HUDEP-2 (cell line): ENCODE data around the gene DUSP14.

ENCODE experiments used
- DNase-seq, 76 experiments: peaks; one replicate each; lab custom pipeline; 2025; ENCODE audit not compliant: unreplicated experiment in 76 of 76; lab: John Stamatoyannopoulos, UW

Gene DUSP14

GRCh38 chr17:37512442-37513068 is 22.9 kb downstream of the DUSP14 start:
- no peak for DNase-seq

- DNase-seq: no peak
These were observed 24.0 kb downstream of the DUSP14 start for GRCh38 chr17:37513711-37514110.

GRCh38 chr17:37516127-37516571 is 26.5 kb downstream of the DUSP14 start:
- DNase-seq: no peak

- DNase-seq: no peak
These were observed 28.2 kb downstream of the DUSP14 start for GRCh38 chr17:37517881-37518280.

- peak in 13 of 76 experiments; percentile 2 to 27 (median 5) for DNase-seq
These were observed 29.1 kb downstream of the DUSP14 start for GRCh38 chr17:37518826-37519225.

GRCh38 chr17:37519251-37519985 is 29.7 kb downstream of the DUSP14 start:
- DNase-seq: peak in 5 of 76 experiments; percentile 0 to 11 (median 9)

GRCh38 chr17:37520174-37520573 is 30.5 kb downstream of the DUSP14 start:
- DNase-seq: peak in 1 of 76 experiments; percentile 3

- DNase-seq: no peak
These were observed 32.1 kb downstream of the DUSP14 start for GRCh38 chr17:37521821-37522220.

GRCh38 chr17:37523715-37524219 is 34.1 kb downstream of the DUSP14 start:
- DNase-seq: no peak

- peak in 22 of 76 experiments; percentile 0 to 45 (median 12) for DNase-seq
These were observed 37.7 kb downstream of the DUSP14 start for GRCh38 chr17:37527249-37527851.

- no peak for DNase-seq
These were observed 40.7 kb downstream of the DUSP14 start for GRCh38 chr17:37530420-37530819.

GRCh38 chr17:37532756-37533155 is 43.1 kb downstream of the DUSP14 start:
- DNase-seq: no peak

GRCh38 chr17:37535906-37536305 is 46.2 kb downstream of the DUSP14 start:
- no peak for DNase-seq

GRCh38 chr17:37538981-37539659 is 49.4 kb downstream of the DUSP14 start:
- no peak for DNase-seq

GRCh38 chr17:37541880-37542660 is 52.4 kb downstream of the DUSP14 start:
- DNase-seq: no peak

GRCh38 chr17:37543637-37544052 is 54.0 kb downstream of the DUSP14 start:
- no peak for DNase-seq

GRCh38 chr17:37545486-37545885 is 55.8 kb downstream of the DUSP14 start:
- no peak for DNase-seq

GRCh38 chr17:37546302-37546701 is 56.6 kb downstream of the DUSP14 start:
- no peak for DNase-seq

- DNase-seq: no peak
These were observed 58.3 kb downstream of the DUSP14 start for GRCh38 chr17:37547986-37548385.

GRCh38 chr17:37551788-37552187 is 62.1 kb downstream of the DUSP14 start:
- no peak for DNase-seq
